Adipose tissue (tissue), 3 donors: ENCODE results near the gene TADA2A. TPM values are rescaled to one million over a fixed set of nuclear protein-coding genes. Genes with fewer than 3 reads are reported as not detected.
"Not testable (repeated sequence)": the region's sequence is repeated elsewhere in the genome, so short reads cannot be mapped to it uniquely, and the experiment has no call there.

Experiments used
- H3K27ac ChIP-seq: one replicate; pipeline ENCODE4 v1.5.1; 2013; ENCODE audit warnings: low read depth, low read length
- WGBS, 3 donors: extraction: QIAGEN DNeasy Blood & Tissue Kit; methylation state at CpG; one replicate each; pipeline ENCODE4 v1.1.7; 2013; 5-methylcytosine and 5-hydroxymethylcytosine counted together
- polyA plus RNA-seq, 3 donors: library from polyadenylated mRNA; stranded (reverse); fragments of 200-250 nt; gene quantifications; one replicate each; pipeline ENCODE4 v1.2.3, GENCODE V29; 2013
- donor health status: healthy with polysubstance abuse.
- donor health status: Bipolar disorder and iron deficiency.
- donor health status: healthy.

The TADA2A gene
- polyA plus RNA-seq, 3 donors, result 4.5 to 8.3 (median 6.8) TPM

DNA sequence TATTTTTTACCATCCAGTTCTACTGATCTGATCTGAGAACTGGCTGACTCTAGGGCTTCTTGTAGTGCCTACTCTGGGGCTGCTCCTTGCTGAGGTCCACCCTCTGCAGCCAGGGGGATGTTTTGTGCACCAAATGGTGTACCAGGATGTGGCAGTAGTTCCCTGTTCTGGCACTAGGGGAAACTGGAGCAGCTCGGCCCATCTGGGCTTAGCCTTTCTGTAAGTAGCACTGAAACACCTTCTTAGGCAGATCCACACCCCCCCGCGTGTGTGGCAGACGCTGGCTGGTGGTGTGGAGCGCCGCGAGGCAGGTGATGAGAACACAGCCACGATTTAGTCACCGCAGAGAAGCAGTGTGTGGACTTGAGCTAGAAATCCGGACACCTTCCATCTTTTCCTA lies 100.0 kb downstream of the TADA2A start:
- no peak overlapping the region for H3K27ac ChIP-seq

DNA sequence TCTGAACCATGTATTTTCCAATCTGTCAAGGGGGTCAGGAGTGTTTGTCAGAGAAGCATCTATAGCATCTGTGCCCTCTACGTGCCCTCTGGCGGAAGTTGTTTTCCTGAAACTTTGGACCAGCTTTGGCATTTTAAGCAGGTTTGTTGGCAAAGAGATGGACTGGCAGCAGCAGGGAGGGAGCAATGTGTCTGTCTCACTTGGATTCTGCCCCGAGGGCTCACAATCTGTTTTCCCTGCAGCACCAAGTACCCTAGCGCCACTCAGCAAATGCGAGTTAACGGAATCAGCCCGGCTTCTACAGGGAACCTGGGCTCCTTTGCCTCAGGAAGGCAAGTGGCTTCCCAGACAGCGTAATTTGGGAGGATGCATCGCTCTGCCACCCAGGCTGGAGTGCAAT lies 100.4 kb downstream of the TADA2A start:
- 90 to 97% (median 94%) methylated on average over 9 of the region's 9 CpGs for WGBS, 3 donors

More for the DNA sequence above, 100.0 kb downstream of the TADA2A start:
- 61 to 78% (median 71%) methylated on average over 10 of the region's 10 CpGs for WGBS, 3 donors

GRCh38 chr17:37510056-37510455 lies 103.4 kb downstream of the TADA2A start:
- H3K27ac ChIP-seq, result no peak overlapping the region

More for the DNA sequence above, 100.4 kb downstream of the TADA2A start:
- H3K27ac ChIP-seq, result no peak overlapping the region

GRCh38 chr17:37511642-37512041 lies 105.0 kb downstream of the TADA2A start:
- H3K27ac ChIP-seq, result not testable (repeated sequence)
- 67 to 91% (median 88%) methylated on average over 1 of the region's 1 CpG for WGBS, 3 donors

More at GRCh38 chr17:37510056-37510455, 103.4 kb downstream of the TADA2A start:
- 92 to 94% (median 93%) methylated on average over 17 of the region's 17 CpGs for WGBS, 3 donors

GRCh38 chr17:37512442-37513068 lies 105.9 kb downstream of the TADA2A start:
- 84 to 87% (median 87%) methylated on average over 24 of the region's 24 CpGs for WGBS, 3 donors
- no peak overlapping the region for H3K27ac ChIP-seq

GRCh38 chr17:37513711-37514110 lies 107.0 kb downstream of the TADA2A start:
- WGBS, 3 donors, result 80 to 92% (median 91%) methylated on average over 10 of the region's 10 CpGs

DNA sequence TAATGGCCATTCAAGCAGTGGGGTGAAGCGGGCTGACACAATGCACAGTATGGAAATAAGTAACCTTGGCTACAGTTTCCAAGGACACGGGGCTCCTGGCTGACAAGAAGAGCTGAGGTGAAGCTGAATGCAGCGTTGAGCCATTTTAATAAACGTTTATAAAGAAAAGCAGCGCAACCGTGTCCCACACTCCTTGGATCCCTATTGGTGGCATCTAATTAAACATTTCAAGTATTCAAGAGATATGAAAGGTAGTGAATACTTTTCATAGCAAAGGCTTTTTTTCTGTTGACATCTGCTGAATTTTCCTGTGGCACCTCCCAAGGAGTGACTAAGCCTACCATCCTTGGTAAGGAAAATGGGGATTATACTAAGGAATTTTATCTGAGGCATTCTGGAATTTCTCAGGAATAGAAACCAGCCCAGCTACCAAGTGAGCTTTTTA lies 109.5 kb downstream of the TADA2A start:
- 58 to 88% (median 87%) methylated on average over 6 of the region's 6 CpGs for WGBS, 3 donors
- H3K27ac ChIP-seq, result no peak overlapping the region

More at GRCh38 chr17:37513711-37514110, 107.0 kb downstream of the TADA2A start:
- H3K27ac ChIP-seq, result no peak overlapping the region

GRCh38 chr17:37517881-37518280 lies 111.2 kb downstream of the TADA2A start:
- H3K27ac ChIP-seq, result no peak overlapping the region
- WGBS, 3 donors, result 93 to 95% (median 93%) methylated on average over 4 of the region's 4 CpGs

DNA sequence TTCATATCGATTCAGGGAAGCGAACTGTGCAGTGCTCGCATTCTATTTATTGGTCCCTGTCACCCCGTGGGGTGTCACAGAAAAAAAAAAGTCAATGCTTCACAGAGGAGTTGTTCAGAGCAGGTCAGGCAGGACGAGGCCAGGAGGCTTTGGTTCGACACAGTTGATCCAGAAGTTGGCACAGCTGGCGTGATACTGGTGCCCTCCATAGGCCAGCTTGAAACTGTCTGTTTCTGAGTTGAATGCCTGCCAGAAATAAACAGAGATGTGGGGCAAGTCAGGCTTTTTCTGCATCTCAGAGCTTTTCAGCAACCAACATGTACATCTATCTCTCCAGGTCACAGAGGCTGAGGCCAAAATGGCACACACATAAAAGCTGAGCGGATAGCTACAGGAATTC lies 112.1 kb downstream of the TADA2A start:
- WGBS, 3 donors, result 77 to 87% (median 79%) methylated on average over 8 of the region's 8 CpGs
- H3K27ac ChIP-seq, result no peak overlapping the region

DNA sequence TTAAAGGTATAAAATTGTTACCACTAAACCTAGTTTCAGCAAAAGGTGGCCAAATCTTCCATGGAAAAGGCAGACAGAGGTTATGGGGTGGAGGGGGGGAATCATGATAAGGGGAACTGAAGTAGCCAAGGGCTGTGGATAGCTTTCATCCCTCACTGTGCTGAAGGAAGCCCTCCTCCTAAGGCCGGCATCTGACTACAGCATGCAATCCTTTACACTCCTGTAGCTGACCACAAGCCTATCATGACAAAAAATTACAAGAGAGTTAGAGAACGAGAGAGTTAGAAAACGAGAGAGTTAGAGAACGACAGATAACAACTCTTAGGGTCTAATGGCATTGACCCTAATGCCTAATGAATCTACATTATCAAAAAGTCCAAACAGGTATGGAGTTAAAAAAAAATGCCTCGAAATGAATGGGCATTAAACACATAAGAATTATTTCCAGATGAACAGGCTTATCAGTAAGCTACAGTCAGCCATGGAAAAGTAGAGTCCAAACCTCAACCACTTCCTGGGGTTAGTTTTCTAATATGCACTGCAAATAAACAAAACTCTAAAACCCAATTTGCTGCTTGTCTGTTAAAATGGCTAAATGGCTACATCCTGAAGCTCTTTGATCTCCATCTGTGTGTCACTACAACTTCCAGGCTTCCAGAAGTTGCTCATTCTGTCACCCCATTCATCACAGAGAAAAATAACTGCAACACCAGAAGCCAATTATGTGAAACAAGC lies 112.7 kb downstream of the TADA2A start:
- 65 to 87% (median 77%) methylated on average over 5 of the region's 5 CpGs for WGBS, 3 donors
- no peak overlapping the region for H3K27ac ChIP-seq

GRCh38 chr17:37520174-37520573 lies 113.5 kb downstream of the TADA2A start:
- no peak overlapping the region for H3K27ac ChIP-seq
- 83 to 88% (median 85%) methylated on average over 8 of the region's 8 CpGs for WGBS, 3 donors

- WGBS, 3 donors, result 91 to 96% (median 95%) methylated on average over 5 of the region's 5 CpGs
- no peak overlapping the region for H3K27ac ChIP-seq
These were observed 115.1 kb downstream of the TADA2A start for GRCh38 chr17:37521821-37522220.

- 80 to 86% (median 84%) methylated on average over 8 of the region's 8 CpGs for WGBS, 3 donors
- H3K27ac ChIP-seq, result no peak overlapping the region
These were observed 117.1 kb downstream of the TADA2A start for GRCh38 chr17:37523715-37524219.

- 53 to 74% (median 73%) methylated on average over 5 of the region's 5 CpGs for WGBS, 3 donors
- no peak overlapping the region for H3K27ac ChIP-seq
These were observed 120.7 kb downstream of the TADA2A start for GRCh38 chr17:37527249-37527851.

Other genes starting within 250 kb of the TADA2A start
- gene C17orf78, start 30.9 kb upstream of the TADA2A start, polyA plus RNA-seq, result not detected
- 10 to 100 TPM in 2 of 3 donors, 1 to 10 TPM in 1; 9.5 to 40.2 (median 26.5) TPM for gene ACACA, start 50 bp upstream of the TADA2A start, polyA plus RNA-seq
- 10 to 100 TPM in 2 of 3 donors, 1 to 10 TPM in 1; 3.2 to 35.1 (median 13.0) TPM for gene DUSP14, start 83.0 kb downstream of the TADA2A start, polyA plus RNA-seq
- 1 to 10 TPM; 6.3 to 10.0 (median 9.4) TPM for gene SYNRG, start 202.5 kb downstream of the TADA2A start, polyA plus RNA-seq
- gene DDX52, start 236.6 kb downstream of the TADA2A start, polyA plus RNA-seq, result 1 to 10 TPM; 4.6 to 7.9 (median 6.4) TPM